ENCODE results near the gene ZNF433. TPM values are rescaled to one million over a fixed set of nuclear protein-coding genes. Genes with fewer than 3 reads are reported as not detected.

The ZNF433 gene
- total and polyA plus RNA-seq, 12 donors = 3.1 to 21.7 (median 5.0) TPM

- H3K27me3 ChIP-seq = no peaks in the 10 kb centered on the region
- no peak overlapping the region for H3K27ac ChIP-seq
- peak in 3 of 7 donors; percentile 13 to 46 (median 22) for DNase-seq
- 76 to 85% (median 80%) methylated on average over 4 of the region's 4 CpGs for WGBS, 4 donors
- H3K4me3 ChIP-seq = no peak overlapping the region
- H3K9me3 ChIP-seq (replicated peaks in 1 of 3) = peaks cover 0 to 42% (median 10%) of the 10 kb centered on the region in 3 donors
- TF ChIP-seq CTCF (IDR thresholded peaks at IDR 0.05) (no peak), POLR2A (IDR thresholded peaks at IDR 0.05) (no peak)
- H3K36me3 ChIP-seq (replicated peaks in 1 of 2) = no peaks in the 10 kb centered on the region
- H3K4me1 ChIP-seq (replicated peaks in 1 of 2) = no peaks in the 10 kb centered on the region
- intact Hi-C loops (cut with DNase I) = loop anchor here in 1 of 2 donors (10.0 kb wide), 2 partner anchors 98 to 188 kb away; partner anchors contain the start of genes ZNF491 and ZNF69
Measured at GRCh38 chr19:11982526-11982925, 53.0 kb downstream of the ZNF433 start.

- Histone ChIP-seq H3K27me3 (no peaks in the 10 kb centered on the region), H3K27ac (no peak overlapping the region), H3K4me1 (replicated peaks in 1 of 2) (no peaks in the 10 kb centered on the region), H3K9me3 (replicated peaks in 1 of 3) (peaks cover 0 to 49% (median 10%) of the 10 kb centered on the region in 3 donors), H3K4me3 (no peak overlapping the region), H3K36me3 (replicated peaks in 1 of 2) (peaks cover 0 to 5% of the 10 kb centered on the region in 2 donors)
- intact Hi-C loops (cut with DNase I) = no loop called here
- 84 to 96% (median 90%) methylated on average over 4 of the region's 4 CpGs for WGBS, 4 donors
- no peak for DNase-seq
- no peak for TF ChIP-seq POLR2A (IDR thresholded peaks at IDR 0.05)
- no peak for TF ChIP-seq CTCF (IDR thresholded peaks at IDR 0.05)
Measured at GRCh38 chr19:11979527-11979926, 56.0 kb downstream of the ZNF433 start.

- no peaks in the 10 kb centered on the region for H3K27me3 ChIP-seq
Measured at GRCh38 chr19:11978492-11979100, 56.9 kb downstream of the ZNF433 start.

More at GRCh38 chr19:11978492-11979100, 56.9 kb downstream of the ZNF433 start:
- Histone ChIP-seq H3K4me3 (peak overlapping the region in 1 of 4 donors; percentile 4), H3K9me3 (replicated peaks in 1 of 3) (peaks cover 0 to 49% (median 10%) of the 10 kb centered on the region in 3 donors), H3K27ac (no peak overlapping the region), H3K4me1 (replicated peaks in 1 of 2) (no peaks in the 10 kb centered on the region), H3K36me3 (replicated peaks in 1 of 2) (peaks cover 0 to 5% of the 10 kb centered on the region in 2 donors)
- intact Hi-C loops (cut with DNase I) = no loop called here
- no peak for DNase-seq
- no peak for TF ChIP-seq POLR2A (IDR thresholded peaks at IDR 0.05)
- no peak for TF ChIP-seq CTCF (IDR thresholded peaks at IDR 0.05)
- WGBS, 4 donors = 95 to 97% (median 96%) methylated on average over 9 of the region's 9 CpGs

Data from adrenal gland (tissue), 12 donors.